Transverse colon (tissue), 3 donors: Measurements from ENCODE around the gene MED26.

Experiments
- POLR2A ChIP-seq: fragments of 450-650 bp; IDR thresholded peaks from one replicate; pipeline ENCODE4 v1.6.1; 2016; ENCODE audit warnings: antibody characterized with exemption, mild to moderate bottlenecking, moderate library complexity
- TF ChIP-seq, protein P1 (sequence below), 5 experiments: fragments of 200-600 bp in 3 of 5; fragments of 450-650 bp in 2 of 5; sonication (generic) in 3 of 5; IDR thresholded peaks; 1 replicate in 2 of 5; 2 replicates in 3 of 5; pipeline ENCODE4 v1.5.1; 2016 to 2017; ENCODE audit warnings: antibody characterized with exemption in 5 of 5, inconsistent platforms in 3 of 5, mild to moderate bottlenecking in 2 of 5, moderate library complexity in 1 of 5

DNA sequence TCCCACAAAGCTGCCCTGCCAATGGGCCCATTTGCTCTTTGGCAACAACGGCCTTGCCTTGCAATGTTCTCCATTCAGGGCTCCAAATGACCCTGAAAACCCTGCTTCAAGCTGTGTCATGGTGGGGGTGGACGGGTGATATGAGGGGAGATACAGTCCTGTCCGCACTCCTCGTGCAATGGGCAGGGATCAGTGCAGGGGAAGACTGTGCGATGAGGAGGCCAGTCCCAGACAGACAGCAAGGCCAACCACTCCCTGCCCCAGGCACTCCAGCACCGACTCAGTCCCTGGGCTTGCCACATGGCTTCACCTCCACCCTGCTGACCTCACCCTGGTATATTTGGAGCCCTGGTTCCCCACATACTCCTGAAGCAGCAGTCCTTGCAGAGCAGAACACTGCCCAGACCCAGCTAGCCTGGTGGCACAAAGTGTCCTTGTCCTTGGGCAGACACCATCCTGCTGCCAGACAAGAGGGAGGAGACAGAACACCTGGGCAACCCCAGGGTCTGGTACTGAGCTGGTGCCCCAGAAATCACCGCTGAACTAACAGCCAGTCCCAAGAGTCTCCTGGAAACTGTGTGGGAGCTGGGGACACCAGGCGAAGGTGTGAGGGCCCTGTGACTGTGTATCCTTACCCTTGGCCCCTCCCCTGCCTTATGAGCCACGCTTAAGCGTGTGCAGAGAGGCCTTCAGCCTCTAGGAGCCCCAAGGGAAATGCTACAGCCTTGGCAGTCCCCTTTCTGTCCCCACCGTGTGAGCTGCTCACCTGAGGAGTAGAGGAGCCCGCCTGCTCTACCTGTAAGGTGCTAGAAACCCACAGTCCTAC is 46.6 kb downstream of the MED26 start:
- TF ChIP-seq POLR2A: no peak
- TF ChIP-seq, protein P1, sequence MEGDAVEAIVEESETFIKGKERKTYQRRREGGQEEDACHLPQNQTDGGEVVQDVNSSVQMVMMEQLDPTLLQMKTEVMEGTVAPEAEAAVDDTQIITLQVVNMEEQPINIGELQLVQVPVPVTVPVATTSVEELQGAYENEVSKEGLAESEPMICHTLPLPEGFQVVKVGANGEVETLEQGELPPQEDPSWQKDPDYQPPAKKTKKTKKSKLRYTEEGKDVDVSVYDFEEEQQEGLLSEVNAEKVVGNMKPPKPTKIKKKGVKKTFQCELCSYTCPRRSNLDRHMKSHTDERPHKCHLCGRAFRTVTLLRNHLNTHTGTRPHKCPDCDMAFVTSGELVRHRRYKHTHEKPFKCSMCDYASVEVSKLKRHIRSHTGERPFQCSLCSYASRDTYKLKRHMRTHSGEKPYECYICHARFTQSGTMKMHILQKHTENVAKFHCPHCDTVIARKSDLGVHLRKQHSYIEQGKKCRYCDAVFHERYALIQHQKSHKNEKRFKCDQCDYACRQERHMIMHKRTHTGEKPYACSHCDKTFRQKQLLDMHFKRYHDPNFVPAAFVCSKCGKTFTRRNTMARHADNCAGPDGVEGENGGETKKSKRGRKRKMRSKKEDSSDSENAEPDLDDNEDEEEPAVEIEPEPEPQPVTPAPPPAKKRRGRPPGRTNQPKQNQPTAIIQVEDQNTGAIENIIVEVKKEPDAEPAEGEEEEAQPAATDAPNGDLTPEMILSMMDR (IDR thresholded peaks at IDR 0.05): no peak
